GM23338 (cell line): Measurements from ENCODE around the gene IFNLR1. TPM values are rescaled to one million over a fixed set of nuclear protein-coding genes. Genes with fewer than 3 reads are reported as not detected.

ENCODE experiments used
- ATAC-seq: fragments of 200-7000 bp; cut with Tn5 transposase; 3 replicates; pipeline ENCODE4 v1.9.1; 2020
- DNase-seq: peaks from one replicate; pipeline ENCODE4 v3.0.0-alpha.2; 2015; ENCODE audit warnings: low spot score
- H2AFZ ChIP-seq: fragments of 200-600 bp; sonication (generic); 2 replicates; pipeline ENCODE4 v1.8.0; 2016; ENCODE audit warnings: antibody characterized with exemption, mild to moderate bottlenecking, moderate library complexity
- H3F3A ChIP-seq: fragments of 200-600 bp; sonication (generic); replicated peaks from 2 replicates; pipeline ENCODE4 v1.8.0; 2017; ENCODE audit warnings: antibody characterized with exemption, mixed run types, low read depth
- H3K27ac ChIP-seq: fragments of 200-600 bp; sonication (generic); 2 replicates; pipeline ENCODE4 v1.6.1; 2016; ENCODE audit warnings: low read depth
- H3K27me3 ChIP-seq: fragments of 200-600 bp; sonication (generic); 2 replicates; pipeline ENCODE4 v1.8.0; 2016; ENCODE audit warnings: mild to moderate bottlenecking, mixed run types, moderate library complexity; ENCODE audit not compliant: insufficient read depth
- H3K36me3 ChIP-seq: fragments of 200-600 bp; sonication (generic); 2 replicates; pipeline ENCODE4 v1.8.0; 2016; ENCODE audit warnings: mild to moderate bottlenecking; ENCODE audit not compliant: insufficient read depth
- H3K4me1 ChIP-seq: fragments of 200-600 bp; sonication (generic); 2 replicates; pipeline ENCODE4 v1.8.0; 2016; ENCODE audit warnings: mild to moderate bottlenecking, moderate library complexity; ENCODE audit not compliant: insufficient read depth
- H3K4me2 ChIP-seq: fragments of 200-600 bp; sonication (generic); 2 replicates; pipeline ENCODE4 v1.7.1; 2017; ENCODE audit warnings: mixed run types
- H3K4me3 ChIP-seq: fragments of 200-600 bp; sonication (generic); 2 replicates; pipeline ENCODE4 v1.6.1; 2016; ENCODE audit warnings: mixed run types
- H3K79me2 ChIP-seq: fragments of 200-600 bp; sonication (generic); replicated peaks from 2 replicates; pipeline ENCODE4 v1.8.0; 2017; ENCODE audit warnings: mild to moderate bottlenecking; ENCODE audit not compliant: insufficient read depth
- H3K9me2 ChIP-seq: fragments of 200-600 bp; sonication (generic); 2 replicates; pipeline ENCODE4 v1.8.0; 2017; ENCODE audit not compliant: insufficient read depth
- H4K20me1 ChIP-seq: fragments of 200-600 bp; sonication (generic); replicated peaks from 2 replicates; pipeline ENCODE4 v1.8.0; 2017; ENCODE audit warnings: mild to moderate bottlenecking; ENCODE audit not compliant: insufficient read depth
- H3K27ac Mint-ChIP-seq: 2 replicates; pipeline ENCODE4 v1.8.0; 2020; ENCODE audit warnings: inconsistent platforms, mild to moderate bottlenecking, moderate library complexity, mixed read lengths
- H3K27me3 Mint-ChIP-seq: 3 replicates; pipeline ENCODE4 v1.8.0; 2022; ENCODE audit warnings: low read depth, mild to moderate bottlenecking, moderate library complexity, mixed read lengths, inconsistent platforms; ENCODE audit not compliant: insufficient read depth, poor library complexity
- H3K36me3 Mint-ChIP-seq: 3 replicates; pipeline ENCODE4 v1.8.0; 2021; ENCODE audit warnings: low read depth, mild to moderate bottlenecking, inconsistent platforms, moderate library complexity, mixed read lengths
- H3K4me1 Mint-ChIP-seq: 3 replicates; pipeline ENCODE4 v1.8.0; 2020; ENCODE audit warnings: mild to moderate bottlenecking, inconsistent platforms, mixed read lengths
- H3K4me3 Mint-ChIP-seq: 3 replicates; pipeline ENCODE4 v1.8.0; 2021; ENCODE audit warnings: moderate library complexity, mild to moderate bottlenecking, inconsistent platforms, mixed read lengths
- H3K9me3 Mint-ChIP-seq: 3 replicates; pipeline ENCODE4 v1.8.0; 2020; ENCODE audit warnings: moderate library complexity, mild to moderate bottlenecking, inconsistent platforms, mixed read lengths
- CREB1 ChIP-seq: fragments of 250-450 bp; sonication (Bioruptor Pico); IDR thresholded peaks from 2 replicates; pipeline ENCODE4 v1.5.0; 2020; ENCODE audit warnings: low read depth, mild to moderate bottlenecking, moderate library complexity
- EZH2 ChIP-seq: fragments of 200-600 bp; sonication (generic); IDR thresholded peaks from one replicate; pipeline ENCODE4 v1.8.0; 2017; ENCODE audit warnings: antibody characterized with exemption, mild to moderate bottlenecking, low read depth; ENCODE audit not compliant: unreplicated experiment
- EZH2phosphoT487 ChIP-seq: fragments of 200-600 bp; sonication (generic); IDR thresholded peaks from one replicate; pipeline ENCODE4 v1.8.1; 2018; ENCODE audit warnings: antibody characterized with exemption; ENCODE audit not compliant: unreplicated experiment
- JUNB ChIP-seq: IDR thresholded peaks from one replicate; pipeline ENCODE4 v1.6.1; 2016; ENCODE audit warnings: antibody characterized with exemption; ENCODE audit not compliant: unreplicated experiment
- NANOG ChIP-seq: IDR thresholded peaks from 2 replicates; pipeline ENCODE4 v1.6.1; 2016; ENCODE audit warnings: antibody characterized with exemption, borderline replicate concordance
- POLR2AphosphoS5 ChIP-seq: IDR thresholded peaks from 2 replicates; pipeline ENCODE4 v1.6.1; 2016; ENCODE audit warnings: antibody characterized with exemption, low read depth
- STAT1 ChIP-seq: IDR thresholded peaks from one replicate; pipeline ENCODE4 v1.6.1; 2016; ENCODE audit warnings: antibody characterized with exemption; ENCODE audit not compliant: unreplicated experiment
- ZNF114 ChIP-seq: fragments of 250-450 bp; sonication (Bioruptor Pico); IDR thresholded peaks from 2 replicates; pipeline ENCODE4 v1.5.0; 2020; ENCODE audit warnings: mild to moderate bottlenecking, moderate library complexity
- ZNF331 ChIP-seq: fragments of 250-450 bp; sonication (Bioruptor Pico); IDR thresholded peaks from 2 replicates; pipeline ENCODE4 v1.5.0; 2020; ENCODE audit warnings: low read depth, mild to moderate bottlenecking, moderate library complexity
- polyA plus RNA-seq: library from polyadenylated mRNA; unstranded; fragments of >200 nt; fragmentation: Nextera tagmentation; extraction: Ambion mirVana; gene quantifications from 2 replicates; pipeline ENCODE4 v1.2.1, GENCODE V29; 2016
- total RNA-seq: library from RNA; depleted of rRNA; stranded (reverse); fragments of >200 nt; shearing (Covaris generic); gene quantifications from 2 replicates; pipeline ENCODE4 v1.2.3, GENCODE V29; 2014
- TF ChIP-seq, protein P1 (sequence below), 2 experiments: fragments of 200-600 bp in 1 of 2; sonication (generic) in 1 of 2; conservative IDR thresholded peaks; 2 replicates each; pipeline versions ENCODE4 v1.5.1 to v1.6.1; 2016 to 2017; ENCODE audit warnings: antibody characterized with exemption in 2 of 2, low read depth in 2 of 2, mild to moderate bottlenecking in 2 of 2, moderate library complexity in 1 of 2
- TF ChIP-seq, protein P2 (sequence below): fragments of 250-450 bp; sonication (Bioruptor Pico); IDR thresholded peaks from 2 replicates; pipeline ENCODE4 v1.5.0; 2020; ENCODE audit warnings: mild to moderate bottlenecking, moderate library complexity
- TF ChIP-seq, protein P3 (sequence below): IDR thresholded peaks from one replicate; pipeline ENCODE4 v1.6.1; 2018; ENCODE audit warnings: antibody characterized with exemption; ENCODE audit not compliant: unreplicated experiment
- TF ChIP-seq, protein P4 (sequence below): IDR thresholded peaks from 2 replicates; pipeline ENCODE4 v1.6.1; 2016; ENCODE audit warnings: antibody characterized with exemption

Gene IFNLR1
- total and polyA plus RNA-seq, 2 experiments from 2014 or later, result 4.2 to 6.2 TPM

DNA sequence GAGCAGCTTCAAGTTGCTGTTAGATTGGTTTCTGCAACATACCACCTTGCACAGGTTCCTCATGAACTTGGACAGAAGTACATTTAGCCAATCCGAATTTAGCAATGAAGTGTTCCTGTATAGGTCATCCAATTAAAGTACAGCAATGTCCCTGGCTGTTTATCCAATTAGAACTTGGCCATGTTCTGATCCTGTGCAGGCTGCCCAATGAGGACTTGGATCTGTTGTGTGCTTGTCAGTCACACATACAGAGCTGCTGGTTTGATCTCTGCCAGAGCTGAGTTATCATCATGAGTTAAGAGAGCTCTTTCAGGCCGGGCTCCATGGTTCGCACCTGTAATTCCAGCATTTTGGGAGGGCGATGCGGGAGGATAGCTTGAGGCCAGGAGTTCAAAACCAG, 22.0 kb upstream of the IFNLR1 start:
- H4K20me1 ChIP-seq, result no peaks in the 10 kb centered on the region
- H3K4me3 Mint-ChIP-seq, result no peak overlapping the region
- H3K27me3 Mint-ChIP-seq, result no peaks in the 10 kb centered on the region
- H3K4me1 ChIP-seq, result no peaks in the 10 kb centered on the region
- TF ChIP-seq, protein P1, sequence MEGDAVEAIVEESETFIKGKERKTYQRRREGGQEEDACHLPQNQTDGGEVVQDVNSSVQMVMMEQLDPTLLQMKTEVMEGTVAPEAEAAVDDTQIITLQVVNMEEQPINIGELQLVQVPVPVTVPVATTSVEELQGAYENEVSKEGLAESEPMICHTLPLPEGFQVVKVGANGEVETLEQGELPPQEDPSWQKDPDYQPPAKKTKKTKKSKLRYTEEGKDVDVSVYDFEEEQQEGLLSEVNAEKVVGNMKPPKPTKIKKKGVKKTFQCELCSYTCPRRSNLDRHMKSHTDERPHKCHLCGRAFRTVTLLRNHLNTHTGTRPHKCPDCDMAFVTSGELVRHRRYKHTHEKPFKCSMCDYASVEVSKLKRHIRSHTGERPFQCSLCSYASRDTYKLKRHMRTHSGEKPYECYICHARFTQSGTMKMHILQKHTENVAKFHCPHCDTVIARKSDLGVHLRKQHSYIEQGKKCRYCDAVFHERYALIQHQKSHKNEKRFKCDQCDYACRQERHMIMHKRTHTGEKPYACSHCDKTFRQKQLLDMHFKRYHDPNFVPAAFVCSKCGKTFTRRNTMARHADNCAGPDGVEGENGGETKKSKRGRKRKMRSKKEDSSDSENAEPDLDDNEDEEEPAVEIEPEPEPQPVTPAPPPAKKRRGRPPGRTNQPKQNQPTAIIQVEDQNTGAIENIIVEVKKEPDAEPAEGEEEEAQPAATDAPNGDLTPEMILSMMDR (conservative IDR thresholded peaks at IDR 0.05; ENCODE audit: low read depth in 2 of 2), result no peak
- TF ChIP-seq, protein P2, sequence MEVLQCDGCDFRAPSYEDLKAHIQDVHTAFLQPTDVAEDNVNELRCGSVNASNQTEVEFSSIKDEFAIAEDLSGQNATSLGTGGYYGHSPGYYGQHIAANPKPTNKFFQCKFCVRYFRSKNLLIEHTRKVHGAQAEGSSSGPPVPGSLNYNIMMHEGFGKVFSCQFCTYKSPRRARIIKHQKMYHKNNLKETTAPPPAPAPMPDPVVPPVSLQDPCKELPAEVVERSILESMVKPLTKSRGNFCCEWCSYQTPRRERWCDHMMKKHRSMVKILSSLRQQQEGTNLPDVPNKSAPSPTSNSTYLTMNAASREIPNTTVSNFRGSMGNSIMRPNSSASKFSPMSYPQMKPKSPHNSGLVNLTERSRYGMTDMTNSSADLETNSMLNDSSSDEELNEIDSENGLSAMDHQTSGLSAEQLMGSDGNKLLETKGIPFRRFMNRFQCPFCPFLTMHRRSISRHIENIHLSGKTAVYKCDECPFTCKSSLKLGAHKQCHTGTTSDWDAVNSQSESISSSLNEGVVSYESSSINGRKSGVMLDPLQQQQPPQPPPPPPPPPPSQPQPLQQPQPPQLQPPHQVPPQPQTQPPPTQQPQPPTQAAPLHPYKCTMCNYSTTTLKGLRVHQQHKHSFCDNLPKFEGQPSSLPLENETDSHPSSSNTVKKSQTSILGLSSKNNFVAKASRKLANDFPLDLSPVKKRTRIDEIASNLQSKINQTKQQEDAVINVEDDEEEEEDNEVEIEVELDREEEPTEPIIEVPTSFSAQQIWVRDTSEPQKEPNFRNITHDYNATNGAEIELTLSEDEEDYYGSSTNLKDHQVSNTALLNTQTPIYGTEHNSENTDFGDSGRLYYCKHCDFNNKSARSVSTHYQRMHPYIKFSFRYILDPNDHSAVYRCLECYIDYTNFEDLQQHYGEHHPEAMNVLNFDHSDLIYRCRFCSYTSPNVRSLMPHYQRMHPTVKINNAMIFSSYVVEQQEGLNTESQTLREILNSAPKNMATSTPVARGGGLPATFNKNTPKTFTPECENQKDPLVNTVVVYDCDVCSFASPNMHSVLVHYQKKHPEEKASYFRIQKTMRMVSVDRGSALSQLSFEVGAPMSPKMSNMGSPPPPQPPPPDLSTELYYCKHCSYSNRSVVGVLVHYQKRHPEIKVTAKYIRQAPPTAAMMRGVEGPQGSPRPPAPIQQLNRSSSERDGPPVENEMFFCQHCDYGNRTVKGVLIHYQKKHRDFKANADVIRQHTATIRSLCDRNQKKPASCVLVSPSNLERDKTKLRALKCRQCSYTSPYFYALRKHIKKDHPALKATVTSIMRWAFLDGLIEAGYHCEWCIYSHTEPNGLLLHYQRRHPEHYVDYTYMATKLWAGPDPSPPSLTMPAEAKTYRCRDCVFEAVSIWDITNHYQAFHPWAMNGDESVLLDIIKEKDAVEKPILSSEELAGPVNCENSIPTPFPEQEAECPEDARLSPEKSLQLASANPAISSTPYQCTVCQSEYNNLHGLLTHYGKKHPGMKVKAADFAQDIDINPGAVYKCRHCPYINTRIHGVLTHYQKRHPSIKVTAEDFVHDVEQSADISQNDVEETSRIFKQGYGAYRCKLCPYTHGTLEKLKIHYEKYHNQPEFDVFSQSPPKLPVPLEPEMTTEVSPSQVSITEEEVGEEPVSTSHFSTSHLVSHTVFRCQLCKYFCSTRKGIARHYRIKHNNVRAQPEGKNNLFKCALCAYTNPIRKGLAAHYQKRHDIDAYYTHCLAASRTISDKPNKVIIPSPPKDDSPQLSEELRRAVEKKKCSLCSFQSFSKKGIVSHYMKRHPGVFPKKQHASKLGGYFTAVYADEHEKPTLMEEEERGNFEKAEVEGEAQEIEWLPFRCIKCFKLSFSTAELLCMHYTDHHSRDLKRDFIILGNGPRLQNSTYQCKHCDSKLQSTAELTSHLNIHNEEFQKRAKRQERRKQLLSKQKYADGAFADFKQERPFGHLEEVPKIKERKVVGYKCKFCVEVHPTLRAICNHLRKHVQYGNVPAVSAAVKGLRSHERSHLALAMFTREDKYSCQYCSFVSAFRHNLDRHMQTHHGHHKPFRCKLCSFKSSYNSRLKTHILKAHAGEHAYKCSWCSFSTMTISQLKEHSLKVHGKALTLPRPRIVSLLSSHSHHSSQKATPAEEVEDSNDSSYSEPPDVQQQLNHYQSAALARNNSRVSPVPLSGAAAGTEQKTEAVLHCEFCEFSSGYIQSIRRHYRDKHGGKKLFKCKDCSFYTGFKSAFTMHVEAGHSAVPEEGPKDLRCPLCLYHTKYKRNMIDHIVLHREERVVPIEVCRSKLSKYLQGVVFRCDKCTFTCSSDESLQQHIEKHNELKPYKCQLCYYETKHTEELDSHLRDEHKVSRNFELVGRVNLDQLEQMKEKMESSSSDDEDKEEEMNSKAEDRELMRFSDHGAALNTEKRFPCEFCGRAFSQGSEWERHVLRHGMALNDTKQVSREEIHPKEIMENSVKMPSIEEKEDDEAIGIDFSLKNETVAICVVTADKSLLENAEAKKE (CRISPR knock-in tag), result no peak
- TF ChIP-seq CREB1 (CRISPR knock-in tag) (no peak), ZNF331 (CRISPR knock-in tag) (no peak), ZNF114 (CRISPR knock-in tag) (no peak), JUNB (no peak), NANOG (no peak), EZH2phosphoT487 (no peak), POLR2AphosphoS5 (no peak), STAT1 (no peak), EZH2 (no peak)
- TF ChIP-seq, protein P3, sequence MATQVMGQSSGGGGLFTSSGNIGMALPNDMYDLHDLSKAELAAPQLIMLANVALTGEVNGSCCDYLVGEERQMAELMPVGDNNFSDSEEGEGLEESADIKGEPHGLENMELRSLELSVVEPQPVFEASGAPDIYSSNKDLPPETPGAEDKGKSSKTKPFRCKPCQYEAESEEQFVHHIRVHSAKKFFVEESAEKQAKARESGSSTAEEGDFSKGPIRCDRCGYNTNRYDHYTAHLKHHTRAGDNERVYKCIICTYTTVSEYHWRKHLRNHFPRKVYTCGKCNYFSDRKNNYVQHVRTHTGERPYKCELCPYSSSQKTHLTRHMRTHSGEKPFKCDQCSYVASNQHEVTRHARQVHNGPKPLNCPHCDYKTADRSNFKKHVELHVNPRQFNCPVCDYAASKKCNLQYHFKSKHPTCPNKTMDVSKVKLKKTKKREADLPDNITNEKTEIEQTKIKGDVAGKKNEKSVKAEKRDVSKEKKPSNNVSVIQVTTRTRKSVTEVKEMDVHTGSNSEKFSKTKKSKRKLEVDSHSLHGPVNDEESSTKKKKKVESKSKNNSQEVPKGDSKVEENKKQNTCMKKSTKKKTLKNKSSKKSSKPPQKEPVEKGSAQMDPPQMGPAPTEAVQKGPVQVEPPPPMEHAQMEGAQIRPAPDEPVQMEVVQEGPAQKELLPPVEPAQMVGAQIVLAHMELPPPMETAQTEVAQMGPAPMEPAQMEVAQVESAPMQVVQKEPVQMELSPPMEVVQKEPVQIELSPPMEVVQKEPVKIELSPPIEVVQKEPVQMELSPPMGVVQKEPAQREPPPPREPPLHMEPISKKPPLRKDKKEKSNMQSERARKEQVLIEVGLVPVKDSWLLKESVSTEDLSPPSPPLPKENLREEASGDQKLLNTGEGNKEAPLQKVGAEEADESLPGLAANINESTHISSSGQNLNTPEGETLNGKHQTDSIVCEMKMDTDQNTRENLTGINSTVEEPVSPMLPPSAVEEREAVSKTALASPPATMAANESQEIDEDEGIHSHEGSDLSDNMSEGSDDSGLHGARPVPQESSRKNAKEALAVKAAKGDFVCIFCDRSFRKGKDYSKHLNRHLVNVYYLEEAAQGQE, result no peak
- TF ChIP-seq, protein P4, sequence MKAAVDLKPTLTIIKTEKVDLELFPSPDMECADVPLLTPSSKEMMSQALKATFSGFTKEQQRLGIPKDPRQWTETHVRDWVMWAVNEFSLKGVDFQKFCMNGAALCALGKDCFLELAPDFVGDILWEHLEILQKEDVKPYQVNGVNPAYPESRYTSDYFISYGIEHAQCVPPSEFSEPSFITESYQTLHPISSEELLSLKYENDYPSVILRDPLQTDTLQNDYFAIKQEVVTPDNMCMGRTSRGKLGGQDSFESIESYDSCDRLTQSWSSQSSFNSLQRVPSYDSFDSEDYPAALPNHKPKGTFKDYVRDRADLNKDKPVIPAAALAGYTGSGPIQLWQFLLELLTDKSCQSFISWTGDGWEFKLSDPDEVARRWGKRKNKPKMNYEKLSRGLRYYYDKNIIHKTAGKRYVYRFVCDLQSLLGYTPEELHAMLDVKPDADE, result no peak
- H3K79me2 ChIP-seq, result no peaks in the 10 kb centered on the region
- H3F3A ChIP-seq, result no peaks in the 10 kb centered on the region
- DNase-seq (no peak), ATAC-seq (no peak)
- H3K27me3 ChIP-seq, result no peaks in the 10 kb centered on the region
- H3K36me3 ChIP-seq, result no peaks in the 10 kb centered on the region
- H3K27ac ChIP-seq, result no peak overlapping the region
- H3K9me3 Mint-ChIP-seq, result peaks cover 6% of the 10 kb centered on the region
- no peaks in the 10 kb centered on the region for H3K36me3 Mint-ChIP-seq
- H3K4me3 ChIP-seq, result no peak overlapping the region
- H3K4me1 Mint-ChIP-seq, result no peaks in the 10 kb centered on the region
- H3K9me2 ChIP-seq, result no peaks in the 10 kb centered on the region
- 0 out of 2 replicates have a peak overlapping the region, but pooled peaks have one; percentile 32 for H2AFZ ChIP-seq
- H3K27ac Mint-ChIP-seq, result no peak overlapping the region
- no peak overlapping the region for H3K4me2 ChIP-seq
